Lower leg skin (tissue), 4 donors: ENCODE measurements around the gene SMAD6. TPM values are rescaled to one million over a fixed set of nuclear protein-coding genes. Genes with fewer than 3 reads are reported as not detected.

Experiments used
- DNase-seq, 2 donors: peaks; one replicate each; pipeline ENCODE4 v3.0.0-alpha.2; 2019; ENCODE audit warnings: low spot score in 2 of 2
- H3K4me3 ChIP-seq: fragments of 200-600 bp; sonication (generic); 2 replicates; pipeline ENCODE4 v1.5.1; 2017; ENCODE audit warnings: mild to moderate bottlenecking, low read depth; ENCODE audit not compliant: poor library complexity, severe bottlenecking
- POLR2A ChIP-seq, 2 donors: fragments of 450-650 bp; IDR thresholded peaks; one replicate each; pipeline ENCODE4 v1.6.1; 2016 to 2017; ENCODE audit warnings: antibody characterized with exemption in 2 of 2, mild to moderate bottlenecking in 1 of 2, moderate library complexity in 1 of 2
- WGBS, 2 donors: methylation state at CpG; one replicate each; pipeline ENCODE4 v1.1.5; 2018; 5-methylcytosine and 5-hydroxymethylcytosine counted together
- intact Hi-C: fragments of 100-400 bp; cut with DNase I; formaldehyde crosslinking; loops from one replicate; pipeline ENCODE4 v1.15.0; 2023; ENCODE audit warnings: low total_unique reads
- total RNA-seq, 4 donors: library from RNA; depleted of rRNA; stranded (reverse); fragments of >200 nt; gene quantifications; one replicate each; pipeline ENCODE4 v1.1.0, GENCODE V29; 2016
- TF ChIP-seq, protein P1 (sequence below), 3 donors: fragments of 450-650 bp; IDR thresholded peaks; one replicate each; pipeline ENCODE4 v1.5.1; 2016; ENCODE audit warnings: antibody characterized with exemption in 3 of 3, mild to moderate bottlenecking in 3 of 3, moderate library complexity in 2 of 3

SMAD6 gene
- total RNA-seq, 4 donors from 2014 or later, result 2.0 to 9.1 (median 6.7) TPM

DNA sequence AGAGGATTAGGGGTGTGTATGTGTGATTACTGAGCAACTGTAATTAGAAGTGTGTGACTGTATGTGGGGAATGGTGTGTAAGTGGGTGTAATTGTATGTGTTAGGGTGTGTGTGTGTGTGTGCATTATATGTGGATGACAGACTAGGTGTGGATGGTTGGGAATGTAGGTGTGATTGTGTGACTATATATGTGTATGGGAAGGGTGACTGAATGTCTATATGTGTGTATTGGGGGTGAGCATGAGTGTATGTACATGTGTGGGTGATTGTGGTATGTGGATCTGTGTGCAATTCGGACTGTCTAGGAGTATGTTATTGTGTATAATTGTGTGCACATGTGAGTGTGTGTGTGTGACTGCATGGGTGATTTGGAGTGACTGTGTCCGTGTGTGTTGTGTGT, 43.2 kb upstream of the SMAD6 start:
- intact Hi-C loops, result no loop called here

DNA sequence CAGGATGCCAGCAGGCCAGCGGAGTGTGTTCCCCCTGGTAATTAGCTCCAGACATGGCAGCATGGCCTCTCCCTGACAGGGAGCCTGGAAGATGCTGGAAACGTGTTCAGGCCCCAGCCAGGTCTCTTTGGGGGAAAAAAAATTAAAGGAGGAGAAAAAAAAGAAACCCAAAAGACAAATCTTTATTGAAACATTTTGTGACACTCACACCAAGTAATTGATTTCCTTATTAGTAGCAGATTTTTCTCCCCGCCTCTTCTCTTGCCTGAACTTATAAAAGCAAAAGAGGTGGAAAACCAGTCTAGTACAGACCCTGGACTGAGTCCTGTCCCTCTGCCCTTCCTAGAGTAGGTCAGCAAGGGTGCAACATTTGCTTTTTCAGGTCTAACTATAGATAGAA, 42.7 kb upstream of the SMAD6 start:
- TF ChIP-seq POLR2A (IDR thresholded peaks at IDR 0.05), result no peak
- TF ChIP-seq, protein P1, sequence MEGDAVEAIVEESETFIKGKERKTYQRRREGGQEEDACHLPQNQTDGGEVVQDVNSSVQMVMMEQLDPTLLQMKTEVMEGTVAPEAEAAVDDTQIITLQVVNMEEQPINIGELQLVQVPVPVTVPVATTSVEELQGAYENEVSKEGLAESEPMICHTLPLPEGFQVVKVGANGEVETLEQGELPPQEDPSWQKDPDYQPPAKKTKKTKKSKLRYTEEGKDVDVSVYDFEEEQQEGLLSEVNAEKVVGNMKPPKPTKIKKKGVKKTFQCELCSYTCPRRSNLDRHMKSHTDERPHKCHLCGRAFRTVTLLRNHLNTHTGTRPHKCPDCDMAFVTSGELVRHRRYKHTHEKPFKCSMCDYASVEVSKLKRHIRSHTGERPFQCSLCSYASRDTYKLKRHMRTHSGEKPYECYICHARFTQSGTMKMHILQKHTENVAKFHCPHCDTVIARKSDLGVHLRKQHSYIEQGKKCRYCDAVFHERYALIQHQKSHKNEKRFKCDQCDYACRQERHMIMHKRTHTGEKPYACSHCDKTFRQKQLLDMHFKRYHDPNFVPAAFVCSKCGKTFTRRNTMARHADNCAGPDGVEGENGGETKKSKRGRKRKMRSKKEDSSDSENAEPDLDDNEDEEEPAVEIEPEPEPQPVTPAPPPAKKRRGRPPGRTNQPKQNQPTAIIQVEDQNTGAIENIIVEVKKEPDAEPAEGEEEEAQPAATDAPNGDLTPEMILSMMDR (IDR thresholded peaks at IDR 0.05), result no peak
- WGBS, 2 donors, result 92 to 93% methylated on average over 3 of the region's 3 CpGs
- intact Hi-C loops, result no loop called here
- H3K4me3 ChIP-seq, result no peak overlapping the region
- no peak for DNase-seq

More for the DNA sequence above, 43.2 kb upstream of the SMAD6 start:
- TF ChIP-seq POLR2A (IDR thresholded peaks at IDR 0.05), result no peak
- TF ChIP-seq, protein P1 (IDR thresholded peaks at IDR 0.05), result no peak
- H3K4me3 ChIP-seq, result no peak overlapping the region
- 82 to 90% methylated on average over 2 of the region's 2 CpGs for WGBS, 2 donors
- DNase-seq, result no peak

GRCh38 chr15:66661432-66662096, 40.5 kb upstream of the SMAD6 start:
- intact Hi-C loops, result no loop called here
- peak in 1 of 2 donors; percentile 91 for DNase-seq
- WGBS, 2 donors, result 87 to 92% methylated on average over 23 of the region's 23 CpGs

DNA sequence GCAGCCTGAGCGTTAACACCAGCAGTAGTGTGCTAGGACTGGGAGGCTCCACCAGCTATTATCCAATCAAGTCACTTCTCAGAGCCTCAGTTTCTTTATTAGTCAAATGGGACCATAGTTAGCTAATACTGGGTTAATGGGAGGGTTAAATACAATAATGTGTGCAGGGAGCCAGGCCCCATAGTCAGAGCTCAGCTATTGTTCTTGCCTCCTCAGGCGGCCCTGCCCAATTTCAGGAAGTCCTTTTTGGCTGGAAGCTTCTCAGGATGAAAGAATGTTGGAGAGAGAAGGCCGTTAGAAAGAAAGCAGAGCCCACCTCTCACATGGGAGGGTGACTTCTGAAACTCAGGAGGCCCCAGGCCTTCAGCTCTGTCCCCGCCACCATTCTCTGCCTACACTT, 39.5 kb upstream of the SMAD6 start:
- DNase-seq, result no peak
- intact Hi-C loops, result no loop called here
- WGBS, 2 donors, result 74 to 83% methylated on average over 4 of the region's 4 CpGs
- H3K4me3 ChIP-seq, result no peak overlapping the region
- TF ChIP-seq, protein P1 (IDR thresholded peaks at IDR 0.05), result no peak
- no peak for TF ChIP-seq POLR2A (IDR thresholded peaks at IDR 0.05)

More at GRCh38 chr15:66661432-66662096, 40.5 kb upstream of the SMAD6 start:
- H3K4me3 ChIP-seq, result no peak overlapping the region
- TF ChIP-seq POLR2A (IDR thresholded peaks at IDR 0.05), result no peak
- TF ChIP-seq, protein P1 (IDR thresholded peaks at IDR 0.05), result no peak

DNA sequence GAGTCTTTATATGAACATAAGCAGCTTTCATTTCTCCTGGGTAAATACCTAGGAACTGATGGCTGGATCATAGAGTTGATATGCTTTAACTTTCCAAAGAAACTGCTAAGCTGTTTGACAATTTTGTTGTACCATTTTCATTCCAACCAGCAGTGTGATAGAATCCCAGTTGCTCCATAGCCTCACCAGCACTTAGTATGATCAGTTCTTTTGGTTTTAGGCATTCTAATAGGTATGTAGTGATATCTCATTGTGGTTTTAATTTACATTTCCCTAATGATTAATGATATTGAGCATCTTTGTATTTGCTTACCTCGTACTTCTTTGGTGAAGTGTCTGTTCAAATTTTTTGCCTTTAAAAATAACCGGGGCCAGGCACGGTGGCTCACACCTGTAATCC, 38.4 kb upstream of the SMAD6 start:
- WGBS, 2 donors, result 96 to 99% methylated on average over 3 of the region's 3 CpGs

More for the DNA sequence above, 38.4 kb upstream of the SMAD6 start:
- DNase-seq, result no peak
- H3K4me3 ChIP-seq, result no peak overlapping the region
- TF ChIP-seq, protein P1 (IDR thresholded peaks at IDR 0.05), result no peak
- TF ChIP-seq POLR2A (IDR thresholded peaks at IDR 0.05), result no peak
- intact Hi-C loops, result no loop called here
